Fibroblast of lung (primary cell): Measurements from ENCODE around the gene MAPKAP1. TPM values are rescaled to one million over a fixed set of nuclear protein-coding genes. Genes with fewer than 3 reads are reported as not detected.

ENCODE experiments used
- DNase-seq, 2 donors: peaks; one replicate each; pipeline versions ENCODE4 v3.0.0 to v3.0.0-alpha.2; 2010; ENCODE audit warnings: low read depth in 2 of 2
- H2AFZ ChIP-seq: 2 replicates; pipeline ENCODE4 v1.5.1; 2012; ENCODE audit warnings: low read length, control low read depth, inconsistent platforms
- H3K27ac ChIP-seq: 2 replicates; pipeline ENCODE4 v1.5.1; 2011; ENCODE audit warnings: low read length, control low read depth; ENCODE audit not compliant: insufficient read depth
- H3K27me3 ChIP-seq: 2 replicates; pipeline ENCODE4 v1.5.1; 2011; ENCODE audit warnings: mild to moderate bottlenecking, low read length; ENCODE audit not compliant: control insufficient read depth, insufficient read depth
- H3K36me3 ChIP-seq: 2 replicates; pipeline ENCODE4 v1.5.1; 2011; ENCODE audit warnings: low read length; ENCODE audit not compliant: control insufficient read depth, insufficient read depth
- H3K4me1 ChIP-seq: 2 replicates; pipeline ENCODE4 v1.5.1; 2011; ENCODE audit warnings: low read length; ENCODE audit not compliant: control insufficient read depth, insufficient read depth; ENCODE audit errors: extremely low read depth
- H3K4me2 ChIP-seq: 2 replicates; pipeline ENCODE4 v1.5.1; 2011; ENCODE audit warnings: low read length, control low read depth; ENCODE audit not compliant: insufficient read depth; ENCODE audit errors: extremely low read depth
- H3K4me3 ChIP-seq, 4 experiments: fragments of 200-600 bp in 1 of 4; sonication (generic) in 1 of 4; replicated peaks in 1 of 4; 2 replicates each; pipeline ENCODE4 v1.5.1; 2011 to 2016; ENCODE audit warnings: low read length in 4 of 4, low read depth in 3 of 4, mild to moderate bottlenecking in 3 of 4, control low read depth in 2 of 4, inconsistent platforms in 1 of 4, mixed read lengths in 1 of 4; ENCODE audit not compliant: insufficient read depth in 1 of 4; ENCODE audit errors: control extremely low read depth in 1 of 4
- H3K79me2 ChIP-seq: 2 replicates; pipeline ENCODE4 v1.5.1; 2012; ENCODE audit warnings: mild to moderate bottlenecking, low read length, inconsistent platforms; ENCODE audit not compliant: control insufficient read depth, insufficient read depth
- H3K9ac ChIP-seq: 2 replicates; pipeline ENCODE4 v1.5.1; 2011; ENCODE audit warnings: mild to moderate bottlenecking, low read length, control low read depth; ENCODE audit not compliant: insufficient read depth
- H3K9me3 ChIP-seq: 2 replicates; pipeline ENCODE4 v1.5.1; 2012; ENCODE audit warnings: low read depth, low read length; ENCODE audit not compliant: control insufficient read depth, insufficient read depth
- H4K20me1 ChIP-seq: 2 replicates; pipeline ENCODE4 v1.5.1; 2011; ENCODE audit warnings: low read length; ENCODE audit not compliant: control insufficient read depth, insufficient read depth; ENCODE audit errors: extremely low read depth
- EZH2 ChIP-seq: IDR thresholded peaks from 2 replicates; pipeline ENCODE4 v1.5.1; 2012; ENCODE audit warnings: low read length, control low read depth, mild to moderate bottlenecking; ENCODE audit errors: missing control alignments
- polyA plus RNA-seq, 2 donors: library from polyadenylated mRNA; depleted of rRNA in 1 of 2; stranded (reverse) in 1 of 2; unstranded in 1 of 2; fragments of >200 nt; gene quantifications; 2 replicates each; pipeline ENCODE4 v1.2.1, GENCODE V29; 2011 to 2012; ENCODE audit warnings: missing spikeins in 1 of 2
- total RNA-seq: library from RNA; depleted of rRNA; stranded (reverse); fragments of >200 nt; gene quantifications from 2 replicates; pipeline ENCODE4 v1.2.1, GENCODE V29; 2014
- TF ChIP-seq, protein P1 (sequence below), 2 donors: IDR thresholded peaks in 1 of 2; conservative IDR thresholded peaks in 1 of 2; 1 replicate in 1 of 2; 2 replicates in 1 of 2; pipeline ENCODE4 v1.5.1; 2011 to 2012; ENCODE audit warnings: low read length in 2 of 2, control low read depth in 1 of 2, inconsistent platforms in 1 of 2, low read depth in 1 of 2, mild to moderate bottlenecking in 1 of 2

MAPKAP1 gene
- total and polyA plus RNA-seq, 2 donors (not counting 1 experiment from before 2014, with no cell fraction given) = 63.7 to 127 TPM

DNA sequence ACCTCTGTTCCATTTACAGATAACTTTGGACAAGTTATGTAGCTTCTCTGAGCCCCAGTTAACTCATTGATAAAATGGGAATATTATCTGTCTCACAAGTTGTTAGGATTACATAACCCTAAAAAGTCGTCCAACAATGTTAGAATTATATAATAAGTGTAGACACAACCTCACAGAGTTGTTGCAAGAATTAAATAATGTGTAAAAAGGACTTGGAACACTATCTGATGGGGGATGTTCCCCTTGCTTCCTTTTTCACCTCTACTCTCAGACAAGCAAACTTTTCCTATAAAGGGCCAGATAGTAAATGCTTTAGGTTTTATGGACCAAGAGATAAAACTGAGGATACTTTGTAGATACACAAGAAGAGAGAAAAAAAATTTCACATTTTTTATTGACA is 251.9 kb downstream of the MAPKAP1 start:
- Histone ChIP-seq H3K27me3 (no peaks in the 10 kb centered on the region), H3K4me1 (no peaks in the 10 kb centered on the region), H3K9me3 (no peaks in the 10 kb centered on the region), H4K20me1 (no peaks in the 10 kb centered on the region), H3K9ac (no peak overlapping the region), H3K27ac (no peak overlapping the region), H3K4me2 (no peak overlapping the region), H3K4me3 (no peak overlapping the region), H2AFZ (no peak overlapping the region), H3K79me2 (no peaks in the 10 kb centered on the region), H3K36me3 (no peaks in the 10 kb centered on the region)
- TF ChIP-seq, protein P1, sequence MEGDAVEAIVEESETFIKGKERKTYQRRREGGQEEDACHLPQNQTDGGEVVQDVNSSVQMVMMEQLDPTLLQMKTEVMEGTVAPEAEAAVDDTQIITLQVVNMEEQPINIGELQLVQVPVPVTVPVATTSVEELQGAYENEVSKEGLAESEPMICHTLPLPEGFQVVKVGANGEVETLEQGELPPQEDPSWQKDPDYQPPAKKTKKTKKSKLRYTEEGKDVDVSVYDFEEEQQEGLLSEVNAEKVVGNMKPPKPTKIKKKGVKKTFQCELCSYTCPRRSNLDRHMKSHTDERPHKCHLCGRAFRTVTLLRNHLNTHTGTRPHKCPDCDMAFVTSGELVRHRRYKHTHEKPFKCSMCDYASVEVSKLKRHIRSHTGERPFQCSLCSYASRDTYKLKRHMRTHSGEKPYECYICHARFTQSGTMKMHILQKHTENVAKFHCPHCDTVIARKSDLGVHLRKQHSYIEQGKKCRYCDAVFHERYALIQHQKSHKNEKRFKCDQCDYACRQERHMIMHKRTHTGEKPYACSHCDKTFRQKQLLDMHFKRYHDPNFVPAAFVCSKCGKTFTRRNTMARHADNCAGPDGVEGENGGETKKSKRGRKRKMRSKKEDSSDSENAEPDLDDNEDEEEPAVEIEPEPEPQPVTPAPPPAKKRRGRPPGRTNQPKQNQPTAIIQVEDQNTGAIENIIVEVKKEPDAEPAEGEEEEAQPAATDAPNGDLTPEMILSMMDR (conservative IDR thresholded peaks at IDR 0.05 in 1 of 2, IDR thresholded peaks at IDR 0.05 in 1 of 2; ENCODE audit: low read depth in 1 of 2, low read length in 2 of 2) = no peak
- TF ChIP-seq EZH2 = no peak
- DNase-seq = no peak

DNA sequence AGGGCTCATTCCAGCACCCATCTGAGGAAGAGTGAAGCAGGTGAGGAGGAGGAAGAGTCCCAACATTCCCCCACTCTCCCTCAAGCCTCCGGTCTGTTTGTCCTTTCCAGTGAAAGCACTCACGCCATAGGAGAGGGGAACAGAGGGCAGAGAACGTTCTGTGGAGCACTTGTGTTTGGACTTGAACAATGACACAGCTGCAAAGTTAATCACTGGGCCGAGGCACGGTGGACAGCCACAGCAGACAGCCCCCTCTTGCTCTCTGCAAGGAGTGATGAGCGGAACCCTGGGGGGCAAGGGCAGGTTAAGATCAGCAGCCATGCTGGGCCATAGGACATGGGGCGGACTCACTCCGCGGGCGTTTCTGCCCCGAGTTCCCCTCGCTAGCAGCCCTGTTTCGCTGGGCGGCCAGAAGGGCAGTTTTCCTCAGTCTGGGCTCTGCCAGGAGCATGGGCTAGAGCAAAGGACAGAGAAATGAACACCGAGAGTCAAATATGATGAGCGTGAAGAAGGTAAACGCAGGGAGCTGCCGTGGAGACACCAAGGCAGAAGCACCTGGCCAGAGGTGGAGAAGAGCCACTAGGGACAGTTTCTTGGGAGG is 259.7 kb downstream of the MAPKAP1 start:
- H3K27ac ChIP-seq = no peak overlapping the region
- H3K4me2 ChIP-seq = no peak overlapping the region
- H3K4me1 ChIP-seq = peaks cover 4% of the 10 kb centered on the region
- H4K20me1 ChIP-seq = no peaks in the 10 kb centered on the region
- H3K9ac ChIP-seq = no peak overlapping the region
- no peaks in the 10 kb centered on the region for H3K27me3 ChIP-seq
- H3K79me2 ChIP-seq = no peaks in the 10 kb centered on the region
- no peaks in the 10 kb centered on the region for H3K9me3 ChIP-seq
- no peak overlapping the region for H2AFZ ChIP-seq
- TF ChIP-seq, protein P1 (conservative IDR thresholded peaks at IDR 0.05 in 1 of 2, IDR thresholded peaks at IDR 0.05 in 1 of 2; ENCODE audit: low read depth in 1 of 2, low read length in 2 of 2) = no peak
- no peak for TF ChIP-seq EZH2
- no peak overlapping the region for H3K4me3 ChIP-seq
- no peak for DNase-seq
- H3K36me3 ChIP-seq = peaks cover 1% of the 10 kb centered on the region

DNA sequence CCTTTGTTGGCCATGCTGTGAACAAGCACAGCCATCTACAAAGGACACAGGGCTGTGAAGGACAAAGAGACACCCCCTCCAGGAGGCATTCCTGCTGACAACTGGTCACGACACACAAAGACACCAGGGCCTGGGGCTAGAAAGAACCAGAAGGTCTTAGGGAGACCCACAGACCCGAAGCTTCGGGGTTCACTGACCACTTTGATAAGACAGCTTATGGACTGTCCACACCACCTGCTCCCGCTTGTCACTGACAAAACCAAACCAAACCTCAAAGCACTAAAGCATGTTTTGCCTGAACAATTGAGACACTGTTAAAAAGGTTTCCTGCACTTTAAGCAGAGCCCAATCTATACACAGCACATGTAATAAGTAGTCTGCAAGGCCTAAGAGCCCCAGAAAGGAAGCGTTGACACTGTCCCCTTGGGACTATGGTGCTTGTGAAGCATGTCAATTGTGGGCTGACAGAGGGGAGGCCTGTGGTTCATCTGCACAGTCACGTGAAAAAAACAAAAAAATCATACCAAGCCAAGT is 260.4 kb downstream of the MAPKAP1 start:
- no peak overlapping the region for H3K4me3 ChIP-seq
- H3K4me1 ChIP-seq = peaks cover 4% of the 10 kb centered on the region
- H3K9me3 ChIP-seq = no peaks in the 10 kb centered on the region
- H4K20me1 ChIP-seq = no peaks in the 10 kb centered on the region
- no peak for DNase-seq
- H3K79me2 ChIP-seq = no peaks in the 10 kb centered on the region
- no peak for TF ChIP-seq EZH2
- TF ChIP-seq, protein P1 (conservative IDR thresholded peaks at IDR 0.05 in 1 of 2, IDR thresholded peaks at IDR 0.05 in 1 of 2; ENCODE audit: low read depth in 1 of 2, low read length in 2 of 2) = no peak
- H3K4me2 ChIP-seq = no peak overlapping the region
- H3K27me3 ChIP-seq = no peaks in the 10 kb centered on the region
- H3K9ac ChIP-seq = no peak overlapping the region
- H3K36me3 ChIP-seq = peaks cover 1% of the 10 kb centered on the region
- H3K27ac ChIP-seq = no peak overlapping the region
- H2AFZ ChIP-seq = no peak overlapping the region
